ENCODE measurements around the gene CNOT1. TPM values are rescaled to one million over a fixed set of nuclear protein-coding genes. Genes with fewer than 3 reads are reported as not detected.

The CNOT1 gene
- total and polyA plus RNA-seq, 10 of the 15 experiments (the other 5 are each of a cell fraction or from before 2014, with no cell fraction given) = 101 to 246 (median 175) TPM

GRCh38 chr16:58492066-58492465 is 137.6 kb downstream of the CNOT1 start:
- intact Hi-C loops (cut with micrococcal nuclease; ENCODE audit: unreplicated experiment) = no loop called here
- TF ChIP-seq SRF (IDR thresholded peaks at IDR 0.05; ENCODE audit: low read depth in 2 of 2, low read length in 2 of 2) = no peak
- TF ChIP-seq TCF7 (IDR thresholded peaks at IDR 0.05; ENCODE audit: borderline replicate concordance) = no peak
- no peak for TF ChIP-seq NBN (IDR thresholded peaks at IDR 0.05)
- no peak for TF ChIP-seq MYB (IDR thresholded peaks at IDR 0.05; ENCODE audit: borderline replicate concordance, low read depth, low read length)
- no peak for TF ChIP-seq CUX1 (IDR thresholded peaks at IDR 0.05; ENCODE audit: insufficient replicate concordance, low read depth, low read length)
- no peak for TF ChIP-seq SREBF1 (IDR thresholded peaks at IDR 0.05; ENCODE audit: low read length)
- TF ChIP-seq ZZZ3 (IDR thresholded peaks at IDR 0.05; ENCODE audit: control insufficient read depth, insufficient read length, low read depth) = no peak
- TF ChIP-seq, protein P1, sequence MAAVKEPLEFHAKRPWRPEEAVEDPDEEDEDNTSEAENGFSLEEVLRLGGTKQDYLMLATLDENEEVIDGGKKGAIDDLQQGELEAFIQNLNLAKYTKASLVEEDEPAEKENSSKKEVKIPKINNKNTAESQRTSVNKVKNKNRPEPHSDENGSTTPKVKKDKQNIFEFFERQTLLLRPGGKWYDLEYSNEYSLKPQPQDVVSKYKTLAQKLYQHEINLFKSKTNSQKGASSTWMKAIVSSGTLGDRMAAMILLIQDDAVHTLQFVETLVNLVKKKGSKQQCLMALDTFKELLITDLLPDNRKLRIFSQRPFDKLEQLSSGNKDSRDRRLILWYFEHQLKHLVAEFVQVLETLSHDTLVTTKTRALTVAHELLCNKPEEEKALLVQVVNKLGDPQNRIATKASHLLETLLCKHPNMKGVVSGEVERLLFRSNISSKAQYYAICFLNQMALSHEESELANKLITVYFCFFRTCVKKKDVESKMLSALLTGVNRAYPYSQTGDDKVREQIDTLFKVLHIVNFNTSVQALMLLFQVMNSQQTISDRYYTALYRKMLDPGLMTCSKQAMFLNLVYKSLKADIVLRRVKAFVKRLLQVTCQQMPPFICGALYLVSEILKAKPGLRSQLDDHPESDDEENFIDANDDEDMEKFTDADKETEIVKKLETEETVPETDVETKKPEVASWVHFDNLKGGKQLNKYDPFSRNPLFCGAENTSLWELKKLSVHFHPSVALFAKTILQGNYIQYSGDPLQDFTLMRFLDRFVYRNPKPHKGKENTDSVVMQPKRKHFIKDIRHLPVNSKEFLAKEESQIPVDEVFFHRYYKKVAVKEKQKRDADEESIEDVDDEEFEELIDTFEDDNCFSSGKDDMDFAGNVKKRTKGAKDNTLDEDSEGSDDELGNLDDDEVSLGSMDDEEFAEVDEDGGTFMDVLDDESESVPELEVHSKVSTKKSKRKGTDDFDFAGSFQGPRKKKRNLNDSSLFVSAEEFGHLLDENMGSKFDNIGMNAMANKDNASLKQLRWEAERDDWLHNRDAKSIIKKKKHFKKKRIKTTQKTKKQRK (IDR thresholded peaks at IDR 0.05; ENCODE audit: low read depth, low read length) = no peak
- no peak for TF ChIP-seq ZNF207 (IDR thresholded peaks at IDR 0.05; ENCODE audit: borderline replicate concordance)
- TF ChIP-seq, protein P2, sequence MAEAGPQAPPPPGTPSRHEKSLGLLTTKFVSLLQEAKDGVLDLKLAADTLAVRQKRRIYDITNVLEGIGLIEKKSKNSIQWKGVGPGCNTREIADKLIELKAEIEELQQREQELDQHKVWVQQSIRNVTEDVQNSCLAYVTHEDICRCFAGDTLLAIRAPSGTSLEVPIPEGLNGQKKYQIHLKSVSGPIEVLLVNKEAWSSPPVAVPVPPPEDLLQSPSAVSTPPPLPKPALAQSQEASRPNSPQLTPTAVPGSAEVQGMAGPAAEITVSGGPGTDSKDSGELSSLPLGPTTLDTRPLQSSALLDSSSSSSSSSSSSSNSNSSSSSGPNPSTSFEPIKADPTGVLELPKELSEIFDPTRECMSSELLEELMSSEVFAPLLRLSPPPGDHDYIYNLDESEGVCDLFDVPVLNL (IDR thresholded peaks at IDR 0.05; ENCODE audit: low read depth, low read length) = no peak
- no peak for TF ChIP-seq TBL1XR1 (IDR thresholded peaks at IDR 0.05; ENCODE audit: low read depth, low read length)
- TF ChIP-seq, protein P3, sequence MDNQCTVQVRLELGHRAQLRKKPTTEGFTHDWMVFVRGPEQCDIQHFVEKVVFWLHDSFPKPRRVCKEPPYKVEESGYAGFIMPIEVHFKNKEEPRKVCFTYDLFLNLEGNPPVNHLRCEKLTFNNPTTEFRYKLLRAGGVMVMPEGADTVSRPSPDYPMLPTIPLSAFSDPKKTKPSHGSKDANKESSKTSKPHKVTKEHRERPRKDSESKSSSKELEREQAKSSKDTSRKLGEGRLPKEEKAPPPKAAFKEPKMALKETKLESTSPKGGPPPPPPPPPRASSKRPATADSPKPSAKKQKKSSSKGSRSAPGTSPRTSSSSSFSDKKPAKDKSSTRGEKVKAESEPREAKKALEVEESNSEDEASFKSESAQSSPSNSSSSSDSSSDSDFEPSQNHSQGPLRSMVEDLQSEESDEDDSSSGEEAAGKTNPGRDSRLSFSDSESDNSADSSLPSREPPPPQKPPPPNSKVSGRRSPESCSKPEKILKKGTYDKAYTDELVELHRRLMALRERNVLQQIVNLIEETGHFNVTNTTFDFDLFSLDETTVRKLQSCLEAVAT (IDR thresholded peaks at IDR 0.05) = no peak
- FAIRE-seq (no peak), ATAC-seq (no peak), DNase-seq (ENCODE audit: low read depth, low spot score) (no peak)
- Histone ChIP-seq H3K27ac (ENCODE audit: control insufficient read depth, insufficient read depth) (no peak overlapping the region), H3K27me3 (replicated peaks in 1 of 2; ENCODE audit: control insufficient read depth in 2 of 2, insufficient read depth in 2 of 2, low read length in 1 of 2) (no peaks in the 10 kb centered on the region; a peak in 1 of 4 replicates), H3K4me2 (ENCODE audit: control insufficient read depth, insufficient read depth) (no peak overlapping the region), H3K79me2 (ENCODE audit: control insufficient read depth, insufficient read depth, low read length) (no peaks in the 10 kb centered on the region), H2AFZ (ENCODE audit: control insufficient read depth, low read depth, low read length) (no peak overlapping the region), H3K4me3 (no peak overlapping the region), H3K36me3 (ENCODE audit: control insufficient read depth in 2 of 2, insufficient read depth in 2 of 2, low read length in 1 of 2) (no peaks in the 10 kb centered on the region), H3K9me3 (replicated peaks; ENCODE audit: control insufficient read depth, insufficient read depth, low read length) (no peaks in the 10 kb centered on the region), H3K9ac (ENCODE audit: control insufficient read depth, insufficient read depth, low read length) (no peak overlapping the region), H3K4me1 (ENCODE audit: control insufficient read depth, insufficient read depth, low read length) (peaks cover 15% of the 10 kb centered on the region), H4K20me1 (ENCODE audit: control insufficient read depth, insufficient read depth) (no peaks in the 10 kb centered on the region)
- ChIA-PET CTCF (interaction anchor here (1.4 to 12.5 kb wide), 2 partner anchors 156 to 468 kb away, joined by 3 to 209 read pairs; no protein-coding TSS in a partner anchor), SMC1A (ENCODE audit: uncharacterized antibody, unreplicated experiment) (interaction anchor here (0.6 to 2.1 kb wide), 2 partner anchors 154 to 193 kb away, joined by 3 to 6 read pairs; no protein-coding TSS in a partner anchor), RAD21 (ENCODE audit: unreplicated experiment) (no interaction called here), POLR2A (no interaction called here)
- BruUV-seq (replicated peaks) = no TSS peak
- in situ Hi-C loops (cut with MboI) = loop anchor here (5.0 kb wide), 1 partner anchor 160 kb away; no protein-coding TSS in a partner anchor
- 25% methylated on average over 4 of the region's 4 CpGs for WGBS (ENCODE audit: insufficient coverage, insufficient replicate concordance, low lambda C conversion rate, missing lambda C conversion rate)
